Activated CD8-positive, alpha-beta memory T cell treated with anti-CD3 and anti-CD28 coated beads, Interleukin-2, amount 10 ng/mL, durations not matched to agents 7 days and 5 days (primary cell): ENCODE data around the gene SMS. TPM values are rescaled to one million over a fixed set of nuclear protein-coding genes. Genes with fewer than 3 reads are reported as not detected.

Source experiments
- ATAC-seq: fragments of 150-1000 bp; cut with Tn5 transposase; one replicate; pipeline ENCODE4 v1.10.0; 2021; ENCODE audit warnings: moderate library complexity
- CTCF ChIA-PET: fragments of 350-600 bp; sonication (Branson Sonifier 250); formaldehyde crosslinking; loops from one replicate; lab custom pipeline; 2021; ENCODE audit warnings: antibody characterized with exemption; lab: Charles Lee
- DNase-seq: peaks from one replicate; pipeline ENCODE4 v3.0.0-alpha.2; 2020
- H3K27ac Mint-ChIP-seq: one replicate; pipeline ENCODE4 v1.8.0; 2021; ENCODE audit warnings: mild to moderate bottlenecking, mixed read lengths
- H3K27me3 Mint-ChIP-seq: one replicate; pipeline ENCODE4 v1.8.0; 2021; ENCODE audit warnings: mixed read lengths
- H3K36me3 Mint-ChIP-seq: one replicate; pipeline ENCODE4 v1.8.0; 2021; ENCODE audit warnings: mild to moderate bottlenecking, mixed read lengths
- H3K4me1 Mint-ChIP-seq: one replicate; pipeline ENCODE4 v1.8.0; 2021; ENCODE audit warnings: mixed read lengths
- H3K4me3 Mint-ChIP-seq: one replicate; pipeline ENCODE4 v1.8.0; 2021; ENCODE audit warnings: mild to moderate bottlenecking, moderate library complexity, mixed read lengths
- H3K9me3 Mint-ChIP-seq: one replicate; pipeline ENCODE4 v1.8.0; 2022; ENCODE audit warnings: low read depth, mixed read lengths
- total RNA-seq, 2 experiments: library from RNA; stranded (reverse); gene quantifications; one replicate each; pipeline ENCODE4 v1.2.3, GENCODE V29; 2021

SMS gene
- total RNA-seq, 2 experiments from 2014 or later = 76.2 to 95.6 TPM

GRCh38 chrX:21998037-21998436 is 57.5 kb downstream of the SMS start:
- peaks cover 26% of the 10 kb centered on the region for H3K36me3 Mint-ChIP-seq
- H3K27ac Mint-ChIP-seq = no peak overlapping the region
- DNase-seq (no peak), ATAC-seq (no peak)
- no peaks in the 10 kb centered on the region for H3K27me3 Mint-ChIP-seq
- peaks cover 6% of the 10 kb centered on the region for H3K4me1 Mint-ChIP-seq
- CTCF ChIA-PET = interaction anchor here (3.6 kb wide), 1 partner anchor 13 kb away, joined by 14 read pairs; no protein-coding TSS in a partner anchor
- H3K4me3 Mint-ChIP-seq = no peak overlapping the region
- no peaks in the 10 kb centered on the region for H3K9me3 Mint-ChIP-seq

GRCh38 chrX:22004866-22005265 is 64.4 kb downstream of the SMS start:
- CTCF ChIA-PET = no interaction called here
- Mint-ChIP-seq H3K27ac (no peak overlapping the region), H3K4me3 (no peak overlapping the region), H3K4me1 (no peaks in the 10 kb centered on the region), H3K36me3 (peaks cover 26% of the 10 kb centered on the region), H3K9me3 (no peaks in the 10 kb centered on the region), H3K27me3 (no peaks in the 10 kb centered on the region)
- ATAC-seq (no peak), DNase-seq (no peak)

GRCh38 chrX:22012051-22012450 is 71.5 kb downstream of the SMS start:
- ATAC-seq (no peak), DNase-seq (no peak)
- Mint-ChIP-seq H3K36me3 (peaks cover 6% of the 10 kb centered on the region), H3K27ac (no peak overlapping the region), H3K9me3 (no peaks in the 10 kb centered on the region), H3K4me1 (no peaks in the 10 kb centered on the region), H3K27me3 (no peaks in the 10 kb centered on the region), H3K4me3 (no peak overlapping the region)
- CTCF ChIA-PET = no interaction called here

- H3K27me3 Mint-ChIP-seq = no peaks in the 10 kb centered on the region
- no peak overlapping the region for H3K27ac Mint-ChIP-seq
- no peaks in the 10 kb centered on the region for H3K4me1 Mint-ChIP-seq
- DNase-seq (no peak), ATAC-seq (no peak)
- peaks cover 3% of the 10 kb centered on the region for H3K36me3 Mint-ChIP-seq
- no peak overlapping the region for H3K4me3 Mint-ChIP-seq
- CTCF ChIA-PET = no interaction called here
- H3K9me3 Mint-ChIP-seq = no peaks in the 10 kb centered on the region
These were observed 72.4 kb downstream of the SMS start for GRCh38 chrX:22012931-22013330.

GRCh38 chrX:22015139-22015750 is 74.7 kb downstream of the SMS start:
- ATAC-seq (no peak), DNase-seq (no peak)
- CTCF ChIA-PET = no interaction called here
- Mint-ChIP-seq H3K36me3 (peaks cover under 1% of the 10 kb centered on the region), H3K4me3 (no peak overlapping the region), H3K27ac (no peak overlapping the region), H3K9me3 (no peaks in the 10 kb centered on the region), H3K4me1 (no peaks in the 10 kb centered on the region), H3K27me3 (no peaks in the 10 kb centered on the region)

GRCh38 chrX:22021751-22022324 is 81.3 kb downstream of the SMS start:
- Mint-ChIP-seq H3K4me3 (no peak overlapping the region), H3K27me3 (no peaks in the 10 kb centered on the region), H3K27ac (no peak overlapping the region), H3K9me3 (no peaks in the 10 kb centered on the region), H3K4me1 (no peaks in the 10 kb centered on the region), H3K36me3 (no peaks in the 10 kb centered on the region)
- CTCF ChIA-PET = no interaction called here
- ATAC-seq (no peak), DNase-seq (no peak)

- DNase-seq = no peak
- Mint-ChIP-seq H3K27ac (no peak overlapping the region), H3K27me3 (no peaks in the 10 kb centered on the region), H3K36me3 (no peaks in the 10 kb centered on the region), H3K9me3 (peaks cover 2% of the 10 kb centered on the region), H3K4me3 (no peak overlapping the region), H3K4me1 (peaks cover 6% of the 10 kb centered on the region)
- CTCF ChIA-PET = no interaction called here
- ATAC-seq = no peak
These were observed 84.1 kb downstream of the SMS start for GRCh38 chrX:22024577-22024976.

GRCh38 chrX:22025751-22026150 is 85.2 kb downstream of the SMS start:
- H3K36me3 Mint-ChIP-seq = no peaks in the 10 kb centered on the region
- H3K9me3 Mint-ChIP-seq = peaks cover 2% of the 10 kb centered on the region
- no peak overlapping the region for H3K4me3 Mint-ChIP-seq
- DNase-seq (no peak), ATAC-seq (no peak)
- H3K27me3 Mint-ChIP-seq = no peaks in the 10 kb centered on the region
- H3K4me1 Mint-ChIP-seq = peaks cover 6% of the 10 kb centered on the region
- CTCF ChIA-PET = no interaction called here
- no peak overlapping the region for H3K27ac Mint-ChIP-seq

- DNase-seq (no peak), ATAC-seq (no peak)
- Mint-ChIP-seq H3K27ac (no peak overlapping the region), H3K4me3 (no peak overlapping the region), H3K27me3 (no peaks in the 10 kb centered on the region), H3K36me3 (no peaks in the 10 kb centered on the region), H3K9me3 (peaks cover 2% of the 10 kb centered on the region), H3K4me1 (peaks cover 6% of the 10 kb centered on the region)
- CTCF ChIA-PET = no interaction called here
These were observed 86.2 kb downstream of the SMS start for GRCh38 chrX:22026731-22027130.

- ATAC-seq (no peak), DNase-seq (no peak)
- CTCF ChIA-PET = no interaction called here
- no peaks in the 10 kb centered on the region for H3K27me3 Mint-ChIP-seq
- no peak within 1 kb of the TSS for H3K27ac Mint-ChIP-seq
- H3K4me3 Mint-ChIP-seq = no peak within 1 kb of the TSS
- peaks cover 2% of the 10 kb centered on the region for H3K9me3 Mint-ChIP-seq
- H3K36me3 Mint-ChIP-seq = no peaks in the 10 kb centered on the region
- H3K4me1 Mint-ChIP-seq = peaks cover 7% of the 10 kb centered on the region
These were observed 91.6 kb downstream of the SMS start, which contains the start of gene PHEX for GRCh38 chrX:22032084-22032483. Gene PHEX (plus strand): TSS chrX:22032325. CDS start chrX:22033006, 681 bp downstream.

- no peaks in the 10 kb centered on the region for H3K27me3 Mint-ChIP-seq
- no peak overlapping the region for H3K27ac Mint-ChIP-seq
These were observed 92.0 kb downstream of the SMS start for GRCh38 chrX:22032506-22032905.

GRCh38 chrX:22033818-22034217 is 93.3 kb downstream of the SMS start:
- H3K36me3 Mint-ChIP-seq = no peaks in the 10 kb centered on the region
- H3K4me3 Mint-ChIP-seq = no peak overlapping the region
- no peaks in the 10 kb centered on the region for H3K27me3 Mint-ChIP-seq
- H3K27ac Mint-ChIP-seq = peak overlapping the region; percentile 32
- CTCF ChIA-PET = no interaction called here
- H3K9me3 Mint-ChIP-seq = no peaks in the 10 kb centered on the region
- ATAC-seq (no peak), DNase-seq (no peak)
- H3K4me1 Mint-ChIP-seq = peaks cover 11% of the 10 kb centered on the region

More at GRCh38 chrX:22032506-22032905, 92.0 kb downstream of the SMS start:
- Mint-ChIP-seq H3K4me1 (peaks cover 9% of the 10 kb centered on the region), H3K36me3 (no peaks in the 10 kb centered on the region), H3K9me3 (peaks cover 2% of the 10 kb centered on the region), H3K4me3 (no peak overlapping the region)
- CTCF ChIA-PET = no interaction called here
- ATAC-seq (no peak), DNase-seq (no peak)

- CTCF ChIA-PET = no interaction called here
- ATAC-seq (no peak), DNase-seq (no peak)
- Mint-ChIP-seq H3K27ac (no peak overlapping the region), H3K27me3 (no peaks in the 10 kb centered on the region), H3K4me3 (no peak overlapping the region), H3K4me1 (peaks cover 13% of the 10 kb centered on the region), H3K36me3 (no peaks in the 10 kb centered on the region), H3K9me3 (no peaks in the 10 kb centered on the region)
These were observed 94.7 kb downstream of the SMS start for GRCh38 chrX:22035236-22035635.

GRCh38 chrX:22037225-22037624 is 96.7 kb downstream of the SMS start:
- DNase-seq (no peak), ATAC-seq (no peak)
- CTCF ChIA-PET = interaction anchor here (1.3 to 1.4 kb wide), 2 partner anchors 10 to 52 kb away, joined by 3 read pairs; no protein-coding TSS in a partner anchor
- H3K27ac Mint-ChIP-seq = peak overlapping the region; percentile 32
- no peaks in the 10 kb centered on the region for H3K9me3 Mint-ChIP-seq
- no peak overlapping the region for H3K4me3 Mint-ChIP-seq
- H3K36me3 Mint-ChIP-seq = no peaks in the 10 kb centered on the region
- peaks cover 22% of the 10 kb centered on the region for H3K4me1 Mint-ChIP-seq
- no peaks in the 10 kb centered on the region for H3K27me3 Mint-ChIP-seq
